HEK293 (cell line): ENCODE measurements around the gene TRIM75.

Experiments used
- YY1 ChIP-seq: fragments of 450-650 bp; formaldehyde crosslinking; IDR thresholded peaks from 2 replicates; pipeline ENCODE4 v1.5.1; 2018; ENCODE audit warnings: missing biosample characterization, missing genetic modification characterization
- ZNF121 ChIP-seq: fragments of 450-650 bp; formaldehyde crosslinking; IDR thresholded peaks from 2 replicates; pipeline ENCODE4 v1.5.1; 2016; ENCODE audit warnings: missing biosample characterization, missing genetic modification characterization
- TF ChIP-seq, protein P1 (sequence below): fragments of 450-650 bp; formaldehyde crosslinking; IDR thresholded peaks from 2 replicates; pipeline ENCODE4 v1.5.1; 2016; ENCODE audit warnings: missing biosample characterization, missing genetic modification characterization
- TF ChIP-seq, protein P2 (sequence below): fragments of 450-650 bp; formaldehyde crosslinking; IDR thresholded peaks from 2 replicates; pipeline ENCODE4 v1.5.1; 2016; ENCODE audit warnings: missing biosample characterization, missing genetic modification characterization

DNA sequence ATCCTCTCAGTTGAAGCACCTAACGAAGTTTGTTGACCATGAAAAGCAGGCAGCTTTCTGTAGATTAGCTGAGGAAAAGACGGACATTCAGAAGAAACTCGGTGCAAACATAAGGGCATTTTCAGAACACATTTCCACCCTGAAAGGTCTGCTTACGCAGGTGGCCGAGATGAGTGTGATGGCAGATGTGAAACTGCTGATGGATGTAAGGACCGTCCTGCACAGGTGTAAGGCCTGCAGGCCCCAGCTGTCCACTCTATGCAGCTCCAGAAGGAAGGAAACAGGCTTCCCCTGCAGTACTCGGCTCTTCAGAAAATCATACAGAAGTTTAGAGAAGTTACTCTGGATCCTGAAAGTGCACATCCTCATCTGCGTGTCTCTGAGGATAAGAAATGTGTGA is 42.7 kb upstream of the TRIM75 start:
- TF ChIP-seq, protein P1, sequence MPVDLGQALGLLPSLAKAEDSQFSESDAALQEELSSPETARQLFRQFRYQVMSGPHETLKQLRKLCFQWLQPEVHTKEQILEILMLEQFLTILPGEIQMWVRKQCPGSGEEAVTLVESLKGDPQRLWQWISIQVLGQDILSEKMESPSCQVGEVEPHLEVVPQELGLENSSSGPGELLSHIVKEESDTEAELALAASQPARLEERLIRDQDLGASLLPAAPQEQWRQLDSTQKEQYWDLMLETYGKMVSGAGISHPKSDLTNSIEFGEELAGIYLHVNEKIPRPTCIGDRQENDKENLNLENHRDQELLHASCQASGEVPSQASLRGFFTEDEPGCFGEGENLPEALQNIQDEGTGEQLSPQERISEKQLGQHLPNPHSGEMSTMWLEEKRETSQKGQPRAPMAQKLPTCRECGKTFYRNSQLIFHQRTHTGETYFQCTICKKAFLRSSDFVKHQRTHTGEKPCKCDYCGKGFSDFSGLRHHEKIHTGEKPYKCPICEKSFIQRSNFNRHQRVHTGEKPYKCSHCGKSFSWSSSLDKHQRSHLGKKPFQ (tag by site-specific recombination) = no peak
- TF ChIP-seq, protein P2, sequence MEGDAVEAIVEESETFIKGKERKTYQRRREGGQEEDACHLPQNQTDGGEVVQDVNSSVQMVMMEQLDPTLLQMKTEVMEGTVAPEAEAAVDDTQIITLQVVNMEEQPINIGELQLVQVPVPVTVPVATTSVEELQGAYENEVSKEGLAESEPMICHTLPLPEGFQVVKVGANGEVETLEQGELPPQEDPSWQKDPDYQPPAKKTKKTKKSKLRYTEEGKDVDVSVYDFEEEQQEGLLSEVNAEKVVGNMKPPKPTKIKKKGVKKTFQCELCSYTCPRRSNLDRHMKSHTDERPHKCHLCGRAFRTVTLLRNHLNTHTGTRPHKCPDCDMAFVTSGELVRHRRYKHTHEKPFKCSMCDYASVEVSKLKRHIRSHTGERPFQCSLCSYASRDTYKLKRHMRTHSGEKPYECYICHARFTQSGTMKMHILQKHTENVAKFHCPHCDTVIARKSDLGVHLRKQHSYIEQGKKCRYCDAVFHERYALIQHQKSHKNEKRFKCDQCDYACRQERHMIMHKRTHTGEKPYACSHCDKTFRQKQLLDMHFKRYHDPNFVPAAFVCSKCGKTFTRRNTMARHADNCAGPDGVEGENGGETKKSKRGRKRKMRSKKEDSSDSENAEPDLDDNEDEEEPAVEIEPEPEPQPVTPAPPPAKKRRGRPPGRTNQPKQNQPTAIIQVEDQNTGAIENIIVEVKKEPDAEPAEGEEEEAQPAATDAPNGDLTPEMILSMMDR (tag by site-specific recombination) = no peak
- TF ChIP-seq ZNF121 (tag by site-specific recombination) (no peak), YY1 (tag by site-specific recombination) (no peak)
